ENCODE measurements around the gene SNAP25. TPM values are rescaled to one million over a fixed set of nuclear protein-coding genes. Genes with fewer than 3 reads are reported as not detected.

SNAP25 gene
- total RNA-seq, 1 experiment from 2014 or later = not detected

DNA sequence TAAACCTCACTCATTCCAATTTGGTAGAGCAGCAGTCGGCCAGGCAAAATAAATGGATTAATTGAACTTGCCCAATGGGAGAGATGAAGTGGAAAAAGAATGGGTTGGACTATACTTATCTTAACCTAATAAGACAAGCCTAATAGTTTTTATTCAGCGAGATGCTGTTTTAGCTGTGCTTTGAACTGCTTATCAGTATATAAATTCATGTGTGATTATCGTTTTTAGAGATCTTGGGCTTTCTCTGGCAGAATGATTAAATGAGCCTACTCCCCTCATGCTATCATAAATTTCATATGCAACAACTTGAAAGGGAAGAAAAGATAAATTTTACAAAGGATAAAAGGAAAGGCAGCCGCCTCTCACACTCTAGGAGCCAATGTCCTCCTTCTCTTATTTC is 59.8 kb downstream of the SNAP25 start:
- Histone ChIP-seq H3K4me3 (ENCODE audit: low read length) (no peak overlapping the region), H3K27ac (ENCODE audit: low read length) (no peak overlapping the region), H3K27me3 (ENCODE audit: low read length) (no peaks in the 10 kb centered on the region), H2AFZ (ENCODE audit: low read length) (no peak overlapping the region), H4K20me1 (ENCODE audit: insufficient read depth, low read depth, low read length) (no peaks in the 10 kb centered on the region), H3K9me3 (ENCODE audit: low read length) (no peaks in the 10 kb centered on the region), H3K9ac (ENCODE audit: low read length) (no peak overlapping the region), H3K79me2 (ENCODE audit: low read length) (no peaks in the 10 kb centered on the region), H3K4me2 (ENCODE audit: low read depth, low read length, poor library complexity, severe bottlenecking) (no peak overlapping the region), H3K36me3 (ENCODE audit: insufficient read depth, low read length) (no peaks in the 10 kb centered on the region), H3K9me2 (replicated peaks; ENCODE audit: insufficient read depth, low read length) (no peaks in the 10 kb centered on the region), H3K4me1 (ENCODE audit: low read length) (no peaks in the 10 kb centered on the region)
- DNase-seq = no peak

DNA sequence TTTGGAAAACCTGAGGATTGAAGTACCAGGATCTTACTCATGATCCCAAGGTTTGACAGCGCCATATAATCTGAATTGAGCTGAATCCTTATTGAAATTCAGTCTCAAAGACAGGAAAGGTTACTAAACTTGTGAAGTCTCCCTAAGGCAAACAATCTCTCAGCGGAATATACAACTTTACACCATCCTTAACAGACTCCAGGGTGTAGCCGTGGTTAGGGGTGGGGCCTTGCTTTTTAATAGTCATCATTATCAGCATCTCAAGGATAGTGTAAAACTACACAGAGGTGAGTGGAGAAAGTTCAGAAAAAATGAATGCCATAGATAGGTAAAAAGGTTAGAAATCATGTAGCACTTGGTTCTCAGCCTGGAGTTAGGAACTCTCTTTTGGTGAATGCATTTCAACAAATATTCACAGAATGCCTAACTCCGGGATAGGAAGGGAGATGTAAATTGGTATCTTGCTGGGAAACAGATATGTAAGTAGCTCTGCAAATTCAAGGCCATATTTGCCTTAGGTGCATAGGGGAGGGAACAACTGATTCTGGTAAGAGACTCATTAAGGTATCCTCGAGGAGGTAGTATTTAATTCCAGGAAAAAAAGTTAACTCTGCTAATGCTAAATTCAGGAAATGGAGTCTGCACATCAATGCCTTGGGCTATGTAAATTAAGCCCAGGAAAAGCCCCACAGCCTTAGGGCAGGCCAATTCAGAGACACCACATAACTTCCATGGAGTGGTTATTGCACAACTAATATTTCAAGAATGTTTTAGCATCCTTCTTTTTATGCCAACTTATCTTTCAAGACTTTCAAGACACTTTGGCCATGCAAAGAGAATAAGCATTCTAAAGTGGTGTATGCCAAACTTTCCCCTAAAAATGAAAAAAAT is 61.6 kb downstream of the SNAP25 start:
- Histone ChIP-seq H3K9ac (ENCODE audit: low read length) (no peak overlapping the region), H3K27ac (ENCODE audit: low read length) (no peak overlapping the region)

DNA sequence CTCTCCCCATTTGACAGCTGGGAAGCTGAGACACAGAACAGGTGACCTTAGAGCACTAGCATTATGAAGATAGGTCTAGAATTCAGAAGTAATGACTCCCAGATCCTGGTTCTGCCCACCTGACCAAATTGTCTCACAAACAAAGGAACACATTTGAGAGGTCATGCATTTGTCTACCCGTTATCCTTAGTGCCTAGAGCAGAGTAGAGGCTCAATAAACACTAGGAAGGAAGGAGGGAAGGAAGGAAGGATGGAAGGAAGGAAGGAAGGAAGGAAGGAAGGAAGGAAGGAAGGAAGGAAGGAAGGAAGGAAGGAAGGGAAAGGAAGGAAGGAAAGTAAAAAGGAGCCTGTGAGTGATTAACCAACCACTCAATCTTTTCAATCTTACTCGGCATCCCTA is 63.3 kb downstream of the SNAP25 start:
- H2AFZ ChIP-seq (ENCODE audit: low read length) = no peak overlapping the region
- no peak overlapping the region for H3K4me3 ChIP-seq (ENCODE audit: low read length)
- H3K4me2 ChIP-seq (ENCODE audit: low read depth, low read length, poor library complexity, severe bottlenecking) = no peak overlapping the region
- no peaks in the 10 kb centered on the region for H3K27me3 ChIP-seq (ENCODE audit: low read length)
- no peaks in the 10 kb centered on the region for H3K79me2 ChIP-seq (ENCODE audit: low read length)
- no peaks in the 10 kb centered on the region for H3K4me1 ChIP-seq (ENCODE audit: low read length)
- no peaks in the 10 kb centered on the region for H3K9me2 ChIP-seq (replicated peaks; ENCODE audit: insufficient read depth, low read length)
- no peak overlapping the region for H3K9ac ChIP-seq (ENCODE audit: low read length)
- H4K20me1 ChIP-seq (ENCODE audit: insufficient read depth, low read depth, low read length) = no peaks in the 10 kb centered on the region
- no peaks in the 10 kb centered on the region for H3K36me3 ChIP-seq (ENCODE audit: insufficient read depth, low read length)
- DNase-seq = no peak
- H3K9me3 ChIP-seq (ENCODE audit: low read length) = no peaks in the 10 kb centered on the region
- H3K27ac ChIP-seq (ENCODE audit: low read length) = no peak overlapping the region

More for the DNA sequence above, 61.6 kb downstream of the SNAP25 start:
- no peak for DNase-seq
- Histone ChIP-seq H2AFZ (ENCODE audit: low read length) (no peak overlapping the region), H3K9me2 (replicated peaks; ENCODE audit: insufficient read depth, low read length) (no peaks in the 10 kb centered on the region), H3K27me3 (ENCODE audit: low read length) (no peaks in the 10 kb centered on the region), H3K79me2 (ENCODE audit: low read length) (no peaks in the 10 kb centered on the region), H3K4me2 (ENCODE audit: low read depth, low read length, poor library complexity, severe bottlenecking) (no peak overlapping the region), H4K20me1 (ENCODE audit: insufficient read depth, low read depth, low read length) (no peaks in the 10 kb centered on the region), H3K36me3 (ENCODE audit: insufficient read depth, low read length) (no peaks in the 10 kb centered on the region), H3K9me3 (ENCODE audit: low read length) (no peaks in the 10 kb centered on the region), H3K4me1 (ENCODE audit: low read length) (no peaks in the 10 kb centered on the region), H3K4me3 (ENCODE audit: low read length) (no peak overlapping the region)

DNA sequence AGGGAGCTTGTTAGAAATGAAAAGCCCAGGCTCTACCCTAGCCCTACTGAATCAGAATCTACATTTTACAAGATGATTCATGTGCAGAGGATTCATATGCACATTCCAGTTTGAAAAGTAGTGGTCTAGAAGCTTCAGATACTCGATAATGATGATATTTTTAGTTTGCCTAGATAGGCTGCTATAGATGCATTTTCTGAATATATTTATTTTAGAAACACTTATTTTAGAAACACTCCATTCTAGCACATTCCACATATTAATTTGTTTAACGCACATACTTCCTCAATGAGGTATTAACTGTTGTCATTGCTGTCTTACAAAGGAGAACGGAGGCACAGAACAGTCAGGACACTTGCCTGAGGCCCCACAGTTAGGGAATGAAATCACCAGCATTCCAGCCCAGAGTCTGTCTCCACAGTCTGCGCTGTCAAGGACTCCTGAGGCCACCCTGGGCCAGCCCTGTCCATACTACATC is 64.4 kb downstream of the SNAP25 start:
- Histone ChIP-seq H3K27ac (ENCODE audit: low read length) (no peak overlapping the region), H3K4me3 (ENCODE audit: low read length) (no peak overlapping the region), H3K9ac (ENCODE audit: low read length) (no peak overlapping the region), H3K4me1 (ENCODE audit: low read length) (no peaks in the 10 kb centered on the region), H3K9me2 (replicated peaks; ENCODE audit: insufficient read depth, low read length) (no peaks in the 10 kb centered on the region), H3K9me3 (ENCODE audit: low read length) (no peaks in the 10 kb centered on the region), H3K79me2 (ENCODE audit: low read length) (no peaks in the 10 kb centered on the region), H4K20me1 (ENCODE audit: insufficient read depth, low read depth, low read length) (no peaks in the 10 kb centered on the region), H3K4me2 (ENCODE audit: low read depth, low read length, poor library complexity, severe bottlenecking) (no peak overlapping the region), H3K27me3 (ENCODE audit: low read length) (no peaks in the 10 kb centered on the region), H3K36me3 (ENCODE audit: insufficient read depth, low read length) (no peaks in the 10 kb centered on the region), H2AFZ (ENCODE audit: low read length) (no peak overlapping the region)
- DNase-seq = no peak

DNA sequence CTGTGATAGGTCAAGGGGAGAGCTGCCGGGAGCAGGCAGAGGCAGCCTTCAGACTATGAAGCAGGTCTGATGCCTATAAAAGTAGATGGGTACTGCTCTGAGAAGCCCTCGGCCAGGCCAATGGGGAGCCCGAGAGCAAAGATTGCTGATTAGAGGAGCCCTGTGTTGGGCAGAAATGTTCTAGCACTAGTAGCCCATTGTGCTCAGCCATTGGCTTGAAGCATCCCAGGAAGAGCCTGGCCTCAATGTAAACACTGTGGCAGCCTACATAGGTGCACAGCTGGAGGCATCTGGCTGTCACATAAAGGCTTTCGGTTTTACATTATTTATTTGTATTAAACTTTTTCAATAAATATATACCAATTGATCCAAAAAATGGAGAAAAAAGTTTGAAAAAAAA is 67.7 kb downstream of the SNAP25 start:
- H3K4me1 ChIP-seq (ENCODE audit: low read length) = no peaks in the 10 kb centered on the region
- H3K4me3 ChIP-seq (ENCODE audit: low read length) = no peak overlapping the region
- no peaks in the 10 kb centered on the region for H4K20me1 ChIP-seq (ENCODE audit: insufficient read depth, low read depth, low read length)
- no peak overlapping the region for H2AFZ ChIP-seq (ENCODE audit: low read length)
- no peak overlapping the region for H3K4me2 ChIP-seq (ENCODE audit: low read depth, low read length, poor library complexity, severe bottlenecking)
- H3K27me3 ChIP-seq (ENCODE audit: low read length) = no peaks in the 10 kb centered on the region
- no peaks in the 10 kb centered on the region for H3K36me3 ChIP-seq (ENCODE audit: insufficient read depth, low read length)
- H3K9ac ChIP-seq (ENCODE audit: low read length) = no peak overlapping the region
- H3K79me2 ChIP-seq (ENCODE audit: low read length) = no peaks in the 10 kb centered on the region
- DNase-seq = no peak
- H3K9me2 ChIP-seq (replicated peaks; ENCODE audit: insufficient read depth, low read length) = no peaks in the 10 kb centered on the region
- H3K27ac ChIP-seq (ENCODE audit: low read length) = no peak overlapping the region
- H3K9me3 ChIP-seq (ENCODE audit: low read length) = no peaks in the 10 kb centered on the region

DNA sequence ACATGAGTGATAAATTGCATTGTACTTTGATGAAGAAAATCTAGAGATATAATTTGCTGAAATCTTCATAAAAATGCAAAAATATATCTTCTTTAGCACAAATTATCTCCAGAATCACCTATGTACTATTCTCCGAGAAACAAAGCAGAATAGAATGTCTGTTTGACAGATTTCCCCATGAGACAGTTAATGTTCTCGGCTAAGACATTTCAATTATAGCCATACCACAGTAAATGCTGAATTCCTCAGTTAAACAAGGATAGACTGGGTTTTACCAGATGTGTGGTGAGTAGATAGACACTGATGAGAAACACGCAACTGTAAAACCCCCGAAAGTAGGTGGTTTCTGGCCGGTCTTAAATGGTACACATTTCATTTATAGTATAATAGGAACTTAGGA is 69.8 kb downstream of the SNAP25 start:
- H4K20me1 ChIP-seq (ENCODE audit: insufficient read depth, low read depth, low read length) = no peaks in the 10 kb centered on the region
- H3K4me3 ChIP-seq (ENCODE audit: low read length) = no peak overlapping the region
- no peaks in the 10 kb centered on the region for H3K4me1 ChIP-seq (ENCODE audit: low read length)
- no peaks in the 10 kb centered on the region for H3K9me3 ChIP-seq (ENCODE audit: low read length)
- H3K27me3 ChIP-seq (ENCODE audit: low read length) = no peaks in the 10 kb centered on the region
- no peaks in the 10 kb centered on the region for H3K79me2 ChIP-seq (ENCODE audit: low read length)
- DNase-seq = no peak
- no peak overlapping the region for H3K9ac ChIP-seq (ENCODE audit: low read length)
- H3K27ac ChIP-seq (ENCODE audit: low read length) = no peak overlapping the region
- no peaks in the 10 kb centered on the region for H3K9me2 ChIP-seq (replicated peaks; ENCODE audit: insufficient read depth, low read length)
- no peak overlapping the region for H2AFZ ChIP-seq (ENCODE audit: low read length)
- no peaks in the 10 kb centered on the region for H3K36me3 ChIP-seq (ENCODE audit: insufficient read depth, low read length)
- H3K4me2 ChIP-seq (ENCODE audit: low read depth, low read length, poor library complexity, severe bottlenecking) = no peak overlapping the region

DNA sequence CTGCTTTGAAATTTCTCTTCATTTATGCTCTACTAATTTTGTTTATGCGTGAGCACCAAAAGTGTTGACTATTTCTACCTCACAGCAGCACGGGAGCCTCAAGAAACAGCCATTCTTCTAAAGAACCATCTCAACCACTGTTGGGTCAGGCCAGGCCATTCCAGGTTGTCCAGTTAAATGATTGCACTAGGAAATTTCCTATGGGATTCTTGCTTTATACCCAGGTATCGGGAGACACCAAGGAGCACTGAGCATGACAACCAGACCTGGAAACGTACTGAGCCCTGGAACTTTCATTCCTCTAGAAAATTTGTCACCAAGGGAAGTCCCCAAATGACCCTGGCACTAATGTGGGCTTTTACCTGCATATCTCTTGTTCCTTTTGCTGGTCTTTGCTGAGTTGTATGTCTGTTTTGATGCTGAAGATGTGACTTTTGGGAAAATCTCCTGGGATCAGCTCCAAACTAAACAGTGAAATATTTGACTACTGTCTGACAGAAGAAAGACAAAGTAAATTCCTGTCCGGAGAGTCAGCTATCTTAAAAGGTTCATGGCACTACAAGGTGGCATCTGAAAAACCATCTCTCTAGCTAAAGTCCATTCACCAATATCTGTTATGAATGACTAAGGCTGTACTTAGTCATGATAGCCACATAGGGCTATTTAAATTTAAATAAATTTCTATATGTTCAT is 70.5 kb downstream of the SNAP25 start:
- Histone ChIP-seq H3K36me3 (ENCODE audit: insufficient read depth, low read length) (no peaks in the 10 kb centered on the region), H3K27me3 (ENCODE audit: low read length) (no peaks in the 10 kb centered on the region), H3K4me2 (ENCODE audit: low read depth, low read length, poor library complexity, severe bottlenecking) (no peak overlapping the region), H3K9me3 (ENCODE audit: low read length) (no peaks in the 10 kb centered on the region), H2AFZ (ENCODE audit: low read length) (no peak overlapping the region), H4K20me1 (ENCODE audit: insufficient read depth, low read depth, low read length) (no peaks in the 10 kb centered on the region), H3K4me1 (ENCODE audit: low read length) (no peaks in the 10 kb centered on the region), H3K9ac (ENCODE audit: low read length) (no peak overlapping the region), H3K79me2 (ENCODE audit: low read length) (no peaks in the 10 kb centered on the region), H3K9me2 (replicated peaks; ENCODE audit: insufficient read depth, low read length) (no peaks in the 10 kb centered on the region), H3K4me3 (ENCODE audit: low read length) (no peak overlapping the region), H3K27ac (ENCODE audit: low read length) (no peak overlapping the region)
- DNase-seq = no peak

DNA sequence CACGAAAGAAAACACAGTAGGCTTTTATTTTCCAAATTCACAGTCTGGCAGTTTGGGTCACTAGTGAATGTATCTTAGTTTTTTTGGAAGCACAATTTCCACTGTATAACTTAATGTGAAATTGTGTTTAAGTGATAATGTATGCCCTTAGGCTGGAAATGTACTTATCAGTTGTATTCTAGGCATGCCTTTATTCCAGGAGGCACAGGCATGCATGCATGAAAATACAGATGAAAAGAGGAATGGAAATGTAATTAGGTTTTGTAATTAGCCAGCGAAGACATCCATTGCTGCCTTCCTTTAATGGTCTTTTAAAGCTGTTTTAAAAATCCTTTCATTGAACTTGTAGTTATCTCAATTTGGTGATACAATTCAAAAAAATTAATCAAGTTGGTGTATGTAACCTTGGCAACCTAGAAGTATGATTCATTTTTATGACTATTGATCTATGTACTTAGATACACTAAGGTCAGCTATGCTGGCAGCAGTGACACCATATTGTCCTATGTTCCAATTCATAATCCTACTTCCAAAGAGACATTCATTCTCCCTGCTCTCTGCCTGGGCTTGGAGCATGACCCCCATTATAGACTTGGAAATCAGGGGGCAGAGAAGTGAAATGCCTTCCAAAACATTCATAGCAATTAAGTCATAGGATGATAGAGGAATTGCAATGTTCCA is 73.1 kb downstream of the SNAP25 start:
- Histone ChIP-seq H3K36me3 (ENCODE audit: insufficient read depth, low read length) (no peaks in the 10 kb centered on the region), H4K20me1 (ENCODE audit: insufficient read depth, low read depth, low read length) (no peaks in the 10 kb centered on the region), H3K4me3 (ENCODE audit: low read length) (no peak overlapping the region), H3K27ac (ENCODE audit: low read length) (no peak overlapping the region), H3K4me1 (ENCODE audit: low read length) (no peaks in the 10 kb centered on the region), H3K9ac (ENCODE audit: low read length) (no peak overlapping the region), H3K27me3 (ENCODE audit: low read length) (no peaks in the 10 kb centered on the region), H2AFZ (ENCODE audit: low read length) (no peak overlapping the region), H3K9me2 (replicated peaks; ENCODE audit: insufficient read depth, low read length) (no peaks in the 10 kb centered on the region), H3K9me3 (ENCODE audit: low read length) (no peaks in the 10 kb centered on the region), H3K79me2 (ENCODE audit: low read length) (no peaks in the 10 kb centered on the region), H3K4me2 (ENCODE audit: low read depth, low read length, poor library complexity, severe bottlenecking) (no peak overlapping the region)
- DNase-seq = no peak
